ENCODE results near the gene EPN3.

DNA sequence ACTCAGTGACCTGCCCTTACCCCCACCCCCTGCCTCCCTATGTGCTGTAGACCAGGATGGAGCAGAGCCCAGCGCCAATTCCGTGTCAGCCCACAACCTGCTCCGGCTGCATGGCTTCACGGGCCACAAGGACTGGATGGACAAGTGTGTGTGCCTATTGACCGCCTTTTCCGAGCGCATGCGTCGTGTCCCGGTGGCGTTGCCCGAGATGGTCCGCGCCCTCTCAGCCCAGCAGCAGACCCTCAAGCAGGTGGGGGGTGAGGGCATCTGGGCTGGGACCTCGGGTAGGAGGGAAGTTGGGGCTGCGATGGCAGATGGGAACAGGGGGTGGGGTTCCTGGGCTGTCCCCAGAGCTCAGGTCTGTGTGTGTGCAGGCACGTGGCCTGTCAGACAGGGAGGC is 21.7 kb downstream of the EPN3 start:
- no peak for TF ChIP-seq POLR2A (IDR thresholded peaks at IDR 0.05)
- TF ChIP-seq CTCF (IDR thresholded peaks at IDR 0.05) = no peak

Data from breast epithelium (tissue), 3 donors.